GM23248 (cell line): ENCODE data around the gene RDH11. TPM values are rescaled to one million over a fixed set of nuclear protein-coding genes. Genes with fewer than 3 reads are reported as not detected.

Source experiments
- DNase-seq: peaks from one replicate; pipeline ENCODE4 v3.0.0-alpha.2; 2015
- H2AFZ ChIP-seq: fragments of 200-600 bp; sonication (generic); 2 replicates; pipeline ENCODE4 v1.6.1; 2016; ENCODE audit warnings: antibody characterized with exemption
- H3F3A ChIP-seq: fragments of 200-600 bp; sonication (generic); 2 replicates; pipeline ENCODE4 v1.6.1; 2016; ENCODE audit warnings: mild to moderate bottlenecking, antibody characterized with exemption, mixed run types; ENCODE audit not compliant: insufficient read depth
- H3K27ac ChIP-seq: fragments of 200-600 bp; sonication (generic); 2 replicates; pipeline ENCODE4 v1.5.1; 2016; ENCODE audit warnings: mild to moderate bottlenecking
- H3K27me3 ChIP-seq: fragments of 200-600 bp; sonication (generic); replicated peaks from 2 replicates; pipeline ENCODE4 v1.6.1; 2016; ENCODE audit warnings: mild to moderate bottlenecking; ENCODE audit not compliant: insufficient read depth
- H3K36me3 ChIP-seq: fragments of 200-600 bp; sonication (generic); 2 replicates; pipeline ENCODE4 v1.6.1; 2016; ENCODE audit warnings: low read depth, mild to moderate bottlenecking
- H3K4me1 ChIP-seq: fragments of 200-600 bp; sonication (generic); 2 replicates; pipeline ENCODE4 v1.6.1; 2016; ENCODE audit warnings: mild to moderate bottlenecking; ENCODE audit not compliant: insufficient read depth
- H3K4me2 ChIP-seq: fragments of 200-600 bp; sonication (generic); one replicate; pipeline ENCODE4 v1.6.1; 2016; ENCODE audit warnings: mild to moderate bottlenecking; ENCODE audit not compliant: unreplicated experiment
- H3K4me3 ChIP-seq: fragments of 200-600 bp; sonication (generic); 2 replicates; pipeline ENCODE4 v1.5.1; 2016; ENCODE audit warnings: mild to moderate bottlenecking
- H3K79me2 ChIP-seq: fragments of 200-600 bp; sonication (generic); 2 replicates; pipeline ENCODE4 v1.6.1; 2016; ENCODE audit warnings: mild to moderate bottlenecking; ENCODE audit not compliant: insufficient read depth
- H3K9ac ChIP-seq: fragments of 200-600 bp; sonication (generic); 2 replicates; pipeline ENCODE4 v1.6.1; 2016; ENCODE audit warnings: mild to moderate bottlenecking
- H3K9me2 ChIP-seq: fragments of 200-600 bp; sonication (generic); 2 replicates; pipeline ENCODE4 v1.6.1; 2016; ENCODE audit warnings: mixed run types, mild to moderate bottlenecking, moderate library complexity; ENCODE audit not compliant: insufficient read depth
- H3K9me3 ChIP-seq: fragments of 200-600 bp; sonication (generic); one replicate; pipeline ENCODE4 v1.6.1; 2017; ENCODE audit warnings: low read depth
- H4K20me1 ChIP-seq: fragments of 200-600 bp; sonication (generic); 2 replicates; pipeline ENCODE4 v1.6.0; 2016; ENCODE audit not compliant: insufficient read depth
- EZH2 ChIP-seq: fragments of 200-600 bp; sonication (generic); IDR thresholded peaks from 2 replicates; pipeline ENCODE4 v1.6.1; 2018; ENCODE audit warnings: antibody characterized with exemption, mild to moderate bottlenecking; ENCODE audit not compliant: insufficient read depth, poor library complexity, severe bottlenecking
- EZH2phosphoT487 ChIP-seq: fragments of 200-600 bp; sonication (generic); IDR thresholded peaks from 2 replicates; pipeline ENCODE4 v1.6.1; 2018; ENCODE audit warnings: antibody characterized with exemption, moderate library complexity, mild to moderate bottlenecking, low read depth; ENCODE audit not compliant: insufficient read depth
- WGBS, 2 experiments: methylation state at CpG; one replicate each; pipeline ENCODE4 v1.1.6; 2015 to 2017; ENCODE audit warnings: low lambda C conversion rate in 2 of 2, low coverage in 1 of 2; ENCODE audit errors: missing lambda C conversion rate in 2 of 2; 5-methylcytosine and 5-hydroxymethylcytosine counted together
- in situ Hi-C: fragments of 300-500 bp; cut with MboI; formaldehyde crosslinking; loops from 2 replicates; pipeline ENCODE4 v1.15.0; 2020
- polyA plus RNA-seq: library from polyadenylated mRNA; unstranded; fragments of >200 nt; fragmentation: Nextera tagmentation; extraction: Ambion mirVana; gene quantifications from 2 replicates; pipeline ENCODE4 v1.2.1, GENCODE V29; 2016
- total RNA-seq: library from RNA; depleted of rRNA; stranded (reverse); fragments of >200 nt; shearing (Covaris generic); gene quantifications from 2 replicates; pipeline ENCODE4 v1.2.3, GENCODE V29; 2014

Gene RDH11
- total and polyA plus RNA-seq, 2 experiments from 2014 or later = 56.7 to 59.1 TPM

- peaks cover 28% of the 10 kb centered on the region for H3K36me3 ChIP-seq
- in situ Hi-C loops = no loop called here
Observed at GRCh38 chr14:67683842-67684241, 11.7 kb downstream of the RDH11 start.

GRCh38 chr14:67680941-67681340, 14.6 kb downstream of the RDH11 start:
- TF ChIP-seq EZH2phosphoT487 (no peak), EZH2 (no peak)
- Histone ChIP-seq H3K79me2 (peaks cover 41% of the 10 kb centered on the region), H3K9me2 (no peaks in the 10 kb centered on the region), H3K4me1 (peaks cover 15% of the 10 kb centered on the region), H3K27me3 (no peaks in the 10 kb centered on the region), H4K20me1 (no peaks in the 10 kb centered on the region), H3K27ac (no peak overlapping the region), H3K4me3 (no peak overlapping the region), H3K9me3 (no peaks in the 10 kb centered on the region), H3K4me2 (no peak overlapping the region), H2AFZ (no peak overlapping the region), H3F3A (peaks cover 32% of the 10 kb centered on the region), H3K36me3 (peaks cover 22% of the 10 kb centered on the region), H3K9ac (no peak overlapping the region)
- 94% methylated on average over 2 of the region's 2 CpGs for WGBS, 2 experiments
- in situ Hi-C loops = no loop called here
- no peak for DNase-seq

More at GRCh38 chr14:67683842-67684241, 11.7 kb downstream of the RDH11 start:
- Histone ChIP-seq H3K79me2 (peaks cover 21% of the 10 kb centered on the region), H3K4me3 (no peak overlapping the region), H3K27me3 (no peaks in the 10 kb centered on the region), H3K9me3 (no peaks in the 10 kb centered on the region), H3F3A (peaks cover 24% of the 10 kb centered on the region), H2AFZ (no peak overlapping the region), H4K20me1 (no peaks in the 10 kb centered on the region), H3K9ac (no peak overlapping the region), H3K27ac (no peak overlapping the region), H3K4me1 (peaks cover 15% of the 10 kb centered on the region), H3K4me2 (no peak overlapping the region), H3K9me2 (no peaks in the 10 kb centered on the region)
- DNase-seq = no peak
- TF ChIP-seq EZH2phosphoT487 = no peak
- TF ChIP-seq EZH2 = no peak

- H3K36me3 ChIP-seq = peaks cover 16% of the 10 kb centered on the region
- H3K9me2 ChIP-seq = no peaks in the 10 kb centered on the region
- WGBS, 2 experiments = 33 to 35% methylated on average over 3 of the region's 3 CpGs
- no peaks in the 10 kb centered on the region for H3K9me3 ChIP-seq
- H2AFZ ChIP-seq = no peak overlapping the region
- in situ Hi-C loops = no loop called here
- peaks cover 47% of the 10 kb centered on the region for H3K79me2 ChIP-seq
- H3K4me1 ChIP-seq = peaks cover 19% of the 10 kb centered on the region
- peaks cover 32% of the 10 kb centered on the region for H3F3A ChIP-seq
- H3K27ac ChIP-seq = peak overlapping the region; percentile 86
- H3K4me3 ChIP-seq = no peak overlapping the region; the same call in 1 of the 2 replicates
- no peak for TF ChIP-seq EZH2
- DNase-seq = peak; percentile 93
- peak overlapping the region; percentile 58 for H3K4me2 ChIP-seq
- H3K9ac ChIP-seq = peak overlapping the region; percentile 35
- no peaks in the 10 kb centered on the region for H3K27me3 ChIP-seq
- H4K20me1 ChIP-seq = no peaks in the 10 kb centered on the region
Observed at GRCh38 chr14:67680121-67680602, 15.4 kb downstream of the RDH11 start.

- WGBS, 2 experiments = 82 to 90% methylated on average over 2 of the region's 2 CpGs
- in situ Hi-C loops = no loop called here
Observed at GRCh38 chr14:67679006-67679405, 16.6 kb downstream of the RDH11 start.

GRCh38 chr14:67675219-67675582, 20.4 kb downstream of the RDH11 start:
- H4K20me1 ChIP-seq = peaks cover 3% of the 10 kb centered on the region; the same call in 1 of the 2 replicates
- H3K4me1 ChIP-seq = peaks cover 22% of the 10 kb centered on the region
- no peaks in the 10 kb centered on the region for H3K27me3 ChIP-seq
- H3K9ac ChIP-seq = peak overlapping the region; percentile 97
- H3K27ac ChIP-seq = peak overlapping the region; percentile 92
- peak overlapping the region; percentile 92 for H3K4me3 ChIP-seq
- peak overlapping the region; percentile 97 for H2AFZ ChIP-seq
- H3K9me3 ChIP-seq = no peaks in the 10 kb centered on the region
- H3K79me2 ChIP-seq = peaks cover 70% of the 10 kb centered on the region
- no peak for DNase-seq
- peaks cover 22% of the 10 kb centered on the region for H3F3A ChIP-seq
- H3K4me2 ChIP-seq = peak overlapping the region; percentile 99
- 29 to 32% methylated on average over 16 of the region's 16 CpGs for WGBS, 2 experiments
- in situ Hi-C loops = no loop called here
- peaks cover 7% of the 10 kb centered on the region; the same call in 1 of the 2 replicates for H3K36me3 ChIP-seq
- H3K9me2 ChIP-seq = no peaks in the 10 kb centered on the region
- no peak for TF ChIP-seq EZH2
- TF ChIP-seq EZH2phosphoT487 = no peak

More at GRCh38 chr14:67679006-67679405, 16.6 kb downstream of the RDH11 start:
- Histone ChIP-seq H4K20me1 (no peaks in the 10 kb centered on the region), H3K79me2 (peaks cover 44% of the 10 kb centered on the region), H3K9ac (no peak overlapping the region), H2AFZ (no peak overlapping the region), H3K27me3 (no peaks in the 10 kb centered on the region), H3K4me2 (no peak overlapping the region), H3K9me3 (no peaks in the 10 kb centered on the region), H3K27ac (peak overlapping the region; percentile 86), H3F3A (peaks cover 32% of the 10 kb centered on the region), H3K4me1 (peaks cover 19% of the 10 kb centered on the region), H3K36me3 (peaks cover 7% of the 10 kb centered on the region; the same call in 1 of the 2 replicates), H3K4me3 (no peak overlapping the region), H3K9me2 (no peaks in the 10 kb centered on the region)
- TF ChIP-seq EZH2phosphoT487 (no peak), EZH2 (no peak)
- no peak for DNase-seq
